Activated naive CD8-positive, alpha-beta T cell (primary cell): ENCODE data around the gene NSL1.
"Not testable (repeated sequence)": the region's sequence is repeated elsewhere in the genome, so short reads cannot be mapped to it uniquely, and the experiment has no call there.

Experiments used
- H3K27ac Mint-ChIP-seq: one replicate; pipeline ENCODE4 v1.8.0; 2021; ENCODE audit warnings: mixed read lengths
- H3K27me3 Mint-ChIP-seq: one replicate; pipeline ENCODE4 v1.8.0; 2021; ENCODE audit warnings: mixed read lengths
- H3K36me3 Mint-ChIP-seq: one replicate; pipeline ENCODE4 v1.8.0; 2021; ENCODE audit warnings: mixed read lengths
- H3K4me1 Mint-ChIP-seq: one replicate; pipeline ENCODE4 v1.8.0; 2021; ENCODE audit warnings: low read depth, mixed read lengths
- H3K4me3 Mint-ChIP-seq: one replicate; pipeline ENCODE4 v1.8.0; 2021; ENCODE audit warnings: mild to moderate bottlenecking, mixed read lengths
- H3K9me3 Mint-ChIP-seq: one replicate; pipeline ENCODE4 v1.8.0; 2021; ENCODE audit warnings: low read depth, mixed read lengths

The NSL1 gene

GRCh38 chr1:212791676-212792395, at the start of gene NSL1, which contains the start of gene TATDN3:
NSL1 (minus strand) TSS chr1:212791777; CDS start chr1:212791763, 14 bp downstream.
TATDN3 (plus strand) TSS chr1:212791894; CDS start chr1:212791922, 28 bp downstream.
- Mint-ChIP-seq H3K4me1 (peaks cover 44% of the 10 kb centered on the region), H3K9me3 (no peaks in the 10 kb centered on the region), H3K27me3 (no peaks in the 10 kb centered on the region), H3K36me3 (no peaks in the 10 kb centered on the region), H3K4me3 (peak within 1 kb of the TSS; percentile 99), H3K27ac (peak within 1 kb of the TSS; percentile 96)

GRCh38 chr1:212838145-212838544, 46.6 kb upstream of the NSL1 start:
- no peak overlapping the region for H3K4me3 Mint-ChIP-seq
- no peak overlapping the region for H3K27ac Mint-ChIP-seq
- no peaks in the 10 kb centered on the region for H3K9me3 Mint-ChIP-seq
- H3K4me1 Mint-ChIP-seq: no peaks in the 10 kb centered on the region
- no peaks in the 10 kb centered on the region for H3K36me3 Mint-ChIP-seq
- no peaks in the 10 kb centered on the region for H3K27me3 Mint-ChIP-seq

GRCh38 chr1:212833211-212834207, 41.9 kb upstream of the NSL1 start:
- not testable (repeated sequence) for H3K27me3 Mint-ChIP-seq, H3K27ac Mint-ChIP-seq, H3K9me3 Mint-ChIP-seq, H3K4me3 Mint-ChIP-seq, H3K36me3 Mint-ChIP-seq, H3K4me1 Mint-ChIP-seq

GRCh38 chr1:212828395-212828794, 36.8 kb upstream of the NSL1 start:
- Mint-ChIP-seq H3K4me1 (no peaks in the 10 kb centered on the region), H3K9me3 (peaks cover 8% of the 10 kb centered on the region), H3K4me3 (no peak overlapping the region)

GRCh38 chr1:212827831-212828278, 36.3 kb upstream of the NSL1 start:
- H3K27me3 Mint-ChIP-seq: no peaks in the 10 kb centered on the region
- H3K36me3 Mint-ChIP-seq: peaks cover 8% of the 10 kb centered on the region
- peaks cover 8% of the 10 kb centered on the region for H3K9me3 Mint-ChIP-seq
- H3K4me3 Mint-ChIP-seq: no peak overlapping the region
- no peaks in the 10 kb centered on the region for H3K4me1 Mint-ChIP-seq
- no peak overlapping the region for H3K27ac Mint-ChIP-seq

More at GRCh38 chr1:212828395-212828794, 36.8 kb upstream of the NSL1 start:
- Mint-ChIP-seq H3K27me3 (no peaks in the 10 kb centered on the region), H3K27ac (no peak overlapping the region), H3K36me3 (peaks cover 8% of the 10 kb centered on the region)

- Mint-ChIP-seq H3K36me3 (peaks cover 8% of the 10 kb centered on the region), H3K27ac (no peak overlapping the region), H3K9me3 (peaks cover 8% of the 10 kb centered on the region), H3K4me3 (no peak overlapping the region), H3K4me1 (no peaks in the 10 kb centered on the region), H3K27me3 (no peaks in the 10 kb centered on the region)
Measured at GRCh38 chr1:212827171-212827776, 35.7 kb upstream of the NSL1 start.

GRCh38 chr1:212825798-212826452, 34.3 kb upstream of the NSL1 start:
- H3K27ac Mint-ChIP-seq: no peak overlapping the region
- no peaks in the 10 kb centered on the region for H3K4me1 Mint-ChIP-seq
- H3K4me3 Mint-ChIP-seq: no peak overlapping the region
- no peaks in the 10 kb centered on the region for H3K27me3 Mint-ChIP-seq
- peaks cover 8% of the 10 kb centered on the region for H3K36me3 Mint-ChIP-seq
- peaks cover 8% of the 10 kb centered on the region for H3K9me3 Mint-ChIP-seq

GRCh38 chr1:212824201-212824600, 32.6 kb upstream of the NSL1 start:
- Mint-ChIP-seq H3K9me3 (peaks cover 8% of the 10 kb centered on the region), H3K4me1 (no peaks in the 10 kb centered on the region), H3K36me3 (peaks cover 8% of the 10 kb centered on the region), H3K27ac (no peak overlapping the region), H3K27me3 (no peaks in the 10 kb centered on the region), H3K4me3 (no peak overlapping the region)

- no peaks in the 10 kb centered on the region for H3K4me1 Mint-ChIP-seq
- peaks cover 8% of the 10 kb centered on the region for H3K36me3 Mint-ChIP-seq
- no peak overlapping the region for H3K4me3 Mint-ChIP-seq
- no peak overlapping the region for H3K27ac Mint-ChIP-seq
- peaks cover 8% of the 10 kb centered on the region for H3K9me3 Mint-ChIP-seq
- H3K27me3 Mint-ChIP-seq: no peaks in the 10 kb centered on the region
Measured at GRCh38 chr1:212822956-212823355, 31.4 kb upstream of the NSL1 start.

GRCh38 chr1:212820969-212821368, 29.4 kb upstream of the NSL1 start:
- peaks cover 6% of the 10 kb centered on the region for H3K36me3 Mint-ChIP-seq
- no peaks in the 10 kb centered on the region for H3K4me1 Mint-ChIP-seq
- H3K27me3 Mint-ChIP-seq: no peaks in the 10 kb centered on the region
- H3K9me3 Mint-ChIP-seq: peaks cover 5% of the 10 kb centered on the region
- H3K4me3 Mint-ChIP-seq: no peak overlapping the region
- H3K27ac Mint-ChIP-seq: no peak overlapping the region

GRCh38 chr1:212819726-212820125, 28.1 kb upstream of the NSL1 start:
- Mint-ChIP-seq H3K4me3 (no peak overlapping the region), H3K27me3 (no peaks in the 10 kb centered on the region), H3K36me3 (peaks cover 5% of the 10 kb centered on the region), H3K27ac (no peak overlapping the region), H3K4me1 (no peaks in the 10 kb centered on the region), H3K9me3 (no peaks in the 10 kb centered on the region)

- Mint-ChIP-seq H3K4me3 (no peak overlapping the region), H3K4me1 (no peaks in the 10 kb centered on the region), H3K9me3 (no peaks in the 10 kb centered on the region), H3K36me3 (peaks cover 5% of the 10 kb centered on the region), H3K27me3 (no peaks in the 10 kb centered on the region), H3K27ac (no peak overlapping the region)
Measured at GRCh38 chr1:212816567-212817278, 25.1 kb upstream of the NSL1 start.

- H3K9me3 Mint-ChIP-seq: no peaks in the 10 kb centered on the region
- H3K27ac Mint-ChIP-seq: no peak overlapping the region
- no peaks in the 10 kb centered on the region for H3K4me1 Mint-ChIP-seq
- no peak overlapping the region for H3K4me3 Mint-ChIP-seq
- peaks cover 5% of the 10 kb centered on the region for H3K36me3 Mint-ChIP-seq
- H3K27me3 Mint-ChIP-seq: no peaks in the 10 kb centered on the region
Measured at GRCh38 chr1:212814537-212815334, 23.2 kb upstream of the NSL1 start.
